CD4-positive, alpha-beta T cell treated with Interferon gamma for 1 hour (primary cell): ENCODE results near the gene AKAP1.

ENCODE experiments used
- DNase-seq: peaks from one replicate; pipeline ENCODE4 v3.0.0-alpha.2; 2020

AKAP1 gene

DNA sequence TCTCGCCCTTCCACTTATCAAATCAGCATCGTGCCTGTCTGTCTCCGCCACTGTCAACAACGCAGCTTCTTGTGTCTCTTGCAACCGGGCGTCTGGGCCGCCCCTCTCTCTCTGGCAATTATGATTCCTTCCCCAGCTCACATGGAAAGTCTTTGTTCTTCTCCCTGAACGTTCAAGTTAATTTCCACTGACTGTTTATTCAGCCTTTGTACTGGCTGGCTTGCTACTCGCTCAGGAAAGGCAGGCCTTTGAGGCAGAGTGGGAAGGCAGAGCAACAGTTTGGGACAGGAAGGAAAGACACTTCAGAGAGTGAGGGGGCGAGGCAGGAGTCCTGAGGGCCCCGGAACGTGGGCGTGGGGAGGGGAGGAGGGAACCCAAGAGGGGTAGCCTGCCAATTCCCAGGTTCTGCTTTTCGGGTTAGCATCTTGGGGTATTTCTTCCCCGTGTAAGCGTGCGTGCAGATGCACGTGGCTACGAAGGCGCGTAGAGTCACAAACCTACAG is 50.8 kb downstream of the AKAP1 start:
- no peak for DNase-seq

DNA sequence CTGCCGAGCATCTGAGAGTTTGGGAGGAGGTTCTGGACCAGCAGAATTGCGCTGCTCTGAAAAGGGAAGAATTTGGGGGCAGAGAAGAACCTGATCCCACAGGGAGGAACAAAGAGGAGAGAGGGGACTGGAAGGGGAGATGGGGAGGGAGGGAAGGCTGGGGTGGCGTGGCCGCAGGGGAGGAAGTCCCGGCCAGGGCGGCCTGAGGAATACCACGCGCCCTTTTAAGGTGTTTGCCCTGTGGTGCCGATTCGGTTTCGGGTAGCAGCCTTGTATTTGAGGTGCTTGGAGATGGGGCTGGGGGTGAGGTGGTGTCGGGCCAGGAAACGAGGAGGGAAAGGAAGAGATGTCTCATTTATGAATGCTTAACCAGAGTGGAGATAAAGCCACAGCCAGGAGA is 51.3 kb downstream of the AKAP1 start:
- no peak for DNase-seq

DNA sequence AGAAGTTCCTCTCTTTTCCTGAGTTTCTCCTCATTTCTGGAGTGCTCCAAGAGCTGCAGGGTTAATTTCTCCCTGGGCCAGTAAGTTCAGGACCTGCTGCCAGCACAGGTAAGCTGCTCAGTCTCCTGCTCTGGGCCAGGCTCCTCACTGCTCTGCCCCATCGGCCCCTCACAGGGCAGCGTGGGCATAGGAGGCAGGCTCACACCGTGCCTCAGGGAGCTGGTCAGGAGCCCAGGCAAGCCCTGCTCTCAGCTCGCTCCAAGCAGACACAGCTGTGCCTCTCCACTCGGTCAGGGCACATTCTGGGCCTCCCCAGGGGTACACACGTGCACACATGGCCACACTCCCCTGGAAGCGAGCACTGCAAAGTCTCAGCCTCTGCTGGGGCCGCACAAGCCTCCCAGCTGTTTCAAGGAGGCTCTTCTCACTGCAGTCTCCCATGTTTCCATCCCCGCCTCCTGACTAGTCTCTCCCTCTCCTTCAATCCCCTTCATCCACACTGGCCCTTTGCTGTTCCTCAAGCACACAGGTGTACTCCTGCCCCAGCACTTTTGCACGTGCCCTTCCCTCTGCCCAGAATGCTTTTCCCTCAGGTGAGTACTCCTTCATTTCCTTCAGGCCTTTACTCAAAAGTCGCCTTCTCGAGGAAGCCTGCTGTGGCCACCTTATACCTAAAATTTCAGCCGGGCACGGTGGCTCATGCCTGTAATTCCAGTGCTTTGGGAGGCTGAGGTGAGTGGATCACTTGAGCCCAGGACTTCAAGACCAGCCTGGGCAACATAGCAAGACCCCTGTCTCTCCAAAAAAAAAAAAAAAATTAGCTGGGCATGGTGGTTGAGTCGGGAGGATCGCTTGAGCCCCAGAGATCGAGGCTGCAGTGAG is 53.2 kb downstream of the AKAP1 start:
- DNase-seq, result no peak

DNA sequence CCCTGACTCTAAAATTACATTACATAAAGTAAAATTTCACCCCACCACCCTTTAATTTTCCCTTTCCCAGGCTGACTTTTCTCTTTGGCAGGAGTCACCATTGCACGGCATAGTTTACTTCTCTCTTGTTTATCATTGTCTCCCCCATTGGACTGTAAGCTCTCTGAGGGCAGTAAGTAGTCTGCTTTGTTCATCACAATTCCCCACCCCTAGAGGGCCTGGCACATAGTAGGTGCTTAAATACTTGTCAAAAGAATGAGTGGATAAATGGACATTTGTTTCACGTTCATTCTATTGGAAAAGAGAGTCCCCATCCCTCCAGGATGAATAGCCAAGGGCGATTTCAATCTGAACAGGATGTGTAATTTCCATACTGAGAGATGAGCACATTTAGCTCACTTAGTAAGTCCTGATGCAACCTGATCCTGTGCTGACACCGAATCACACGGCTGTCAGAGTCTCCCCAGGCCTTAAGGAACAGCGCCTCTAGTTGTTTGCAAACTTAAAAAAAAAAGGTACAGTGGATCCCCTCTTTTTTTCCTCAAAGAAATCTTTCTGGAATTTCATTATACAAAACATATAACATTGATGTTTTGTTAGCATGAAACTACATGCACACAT is 54.0 kb downstream of the AKAP1 start:
- DNase-seq, result no peak

DNA sequence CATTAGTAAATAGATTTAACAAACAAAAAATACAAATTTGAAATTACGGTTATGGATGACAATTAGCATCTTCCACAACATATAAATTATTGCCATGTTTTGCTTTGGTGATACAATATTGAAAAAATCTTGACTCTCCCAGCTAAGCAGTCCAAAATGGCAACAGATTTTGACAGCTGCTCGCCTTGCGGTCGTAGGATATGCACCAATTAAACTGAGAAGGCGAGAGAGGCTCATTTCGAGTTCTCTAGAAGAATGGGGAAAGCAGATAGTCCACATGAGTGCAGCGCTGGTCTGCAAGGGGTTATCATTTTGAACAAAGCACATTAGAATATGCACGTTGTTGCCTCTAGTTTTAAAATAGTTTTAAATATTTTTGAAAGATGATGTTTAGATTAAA is 55.3 kb downstream of the AKAP1 start:
- no peak for DNase-seq

DNA sequence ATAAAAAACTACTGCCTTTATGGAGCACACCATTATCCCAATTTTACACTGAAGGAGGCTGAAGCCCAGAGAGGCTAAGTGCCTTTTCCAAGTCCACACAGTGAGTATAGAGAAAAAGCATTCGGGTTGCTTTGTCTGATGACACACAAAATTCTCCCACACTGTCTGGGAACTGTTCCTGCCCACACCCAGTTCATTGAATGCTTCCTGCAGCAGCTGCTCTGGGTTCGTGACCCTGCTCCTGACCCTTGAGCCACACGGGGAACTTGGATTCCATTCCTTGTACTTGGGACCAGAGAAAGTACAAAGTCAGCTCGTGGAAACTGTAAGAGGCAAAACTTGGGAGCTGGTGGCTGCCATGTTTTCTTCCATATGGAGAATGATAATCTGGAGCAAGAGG is 57.9 kb downstream of the AKAP1 start:
- DNase-seq, result no peak

DNA sequence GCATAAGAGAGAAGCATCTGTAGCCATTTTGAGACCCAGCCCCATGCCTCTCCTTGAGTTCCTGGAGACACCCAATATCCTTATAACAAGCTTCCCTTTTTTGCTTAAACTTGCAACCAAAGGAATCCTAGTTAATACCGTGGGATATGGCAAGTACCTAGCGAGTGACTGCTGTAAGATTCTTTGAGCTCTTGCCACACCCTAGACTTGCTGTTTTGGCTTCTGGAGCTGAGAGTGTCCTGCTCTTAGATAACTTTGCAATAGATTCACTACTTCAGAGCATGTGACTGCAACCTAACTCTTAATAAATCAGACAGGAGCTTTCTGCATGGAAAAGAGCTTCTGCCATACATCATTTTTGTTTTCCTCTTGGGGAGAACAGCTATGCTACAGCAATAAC is 58.3 kb downstream of the AKAP1 start:
- DNase-seq, result no peak

DNA sequence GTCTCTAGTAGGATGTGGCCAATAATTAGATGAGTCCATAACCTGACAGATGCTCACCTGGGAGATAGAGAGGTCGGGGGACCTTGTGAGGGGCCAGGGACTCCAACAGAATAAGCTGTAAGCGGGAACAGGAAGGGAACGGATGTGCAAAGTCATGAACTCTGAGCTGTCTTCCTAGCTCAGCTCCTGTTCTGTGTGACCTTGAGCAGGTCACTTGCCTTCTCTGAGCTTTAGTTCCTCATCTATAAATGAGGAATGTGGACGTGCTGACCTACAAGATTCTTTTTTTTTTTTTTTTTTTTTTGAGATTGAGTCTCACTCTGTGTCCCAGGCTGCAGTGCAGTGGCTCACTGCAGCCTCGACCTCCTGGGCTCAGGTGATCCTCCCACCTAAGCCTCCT is 58.9 kb downstream of the AKAP1 start:
- DNase-seq, result no peak

DNA sequence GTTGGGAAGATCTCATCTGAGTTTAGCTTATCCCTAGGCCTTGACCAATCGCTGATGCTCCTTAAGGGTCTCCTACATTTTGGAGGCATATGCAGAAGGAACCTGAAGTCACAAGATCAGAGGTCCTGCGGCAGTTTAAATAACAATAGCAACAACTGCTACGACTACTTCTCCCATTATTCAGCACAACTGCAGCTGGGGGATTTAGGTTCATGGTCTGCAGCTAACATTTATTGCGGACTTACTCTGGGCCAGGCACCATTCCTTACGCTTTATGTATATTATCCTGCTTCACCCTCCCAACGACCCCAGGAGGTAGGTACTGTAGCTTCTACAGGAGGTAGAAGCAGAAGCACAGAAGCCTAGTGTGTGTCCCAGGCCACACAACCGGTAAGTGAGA is 59.5 kb downstream of the AKAP1 start:
- DNase-seq, result no peak

DNA sequence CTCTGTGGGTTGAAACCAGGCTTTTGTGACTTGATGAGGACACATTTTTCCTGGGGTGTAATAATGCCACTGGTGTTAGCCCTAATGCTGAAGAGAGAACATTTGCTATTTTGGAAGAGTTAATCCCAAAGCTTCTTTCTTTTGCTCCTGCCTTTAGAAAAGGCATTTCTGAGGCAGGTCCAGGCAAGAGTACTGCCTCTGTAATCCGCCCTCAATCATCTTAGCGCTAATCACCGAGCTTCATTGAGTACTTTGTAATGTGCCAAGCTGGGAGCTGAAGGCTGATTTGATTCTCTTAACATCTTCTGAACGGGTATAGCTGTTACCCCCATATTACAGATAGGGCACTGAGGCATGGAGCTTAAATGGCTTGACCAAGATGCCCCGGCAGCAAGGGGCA is 60.3 kb downstream of the AKAP1 start:
- DNase-seq, result no peak

DNA sequence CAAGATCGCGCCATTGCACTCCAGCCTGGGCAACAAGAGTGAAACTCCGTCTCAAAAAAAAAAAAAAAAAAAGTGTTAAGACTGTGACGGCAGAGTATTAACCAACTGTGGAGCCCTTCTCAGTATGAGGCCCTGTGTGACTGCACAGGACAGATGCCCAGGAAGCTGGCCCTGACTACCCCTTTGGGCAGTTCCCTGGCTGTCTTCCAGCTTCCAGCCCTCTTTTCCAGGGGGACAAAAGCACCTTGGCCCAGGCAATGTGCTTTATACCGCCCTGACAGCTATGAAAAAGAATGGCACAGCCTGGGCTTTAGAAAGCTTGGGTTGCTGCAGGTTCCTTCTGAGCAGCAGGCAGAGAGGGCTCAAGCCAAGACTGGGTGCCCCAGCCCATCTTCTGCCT is 61.2 kb downstream of the AKAP1 start:
- no peak for DNase-seq

DNA sequence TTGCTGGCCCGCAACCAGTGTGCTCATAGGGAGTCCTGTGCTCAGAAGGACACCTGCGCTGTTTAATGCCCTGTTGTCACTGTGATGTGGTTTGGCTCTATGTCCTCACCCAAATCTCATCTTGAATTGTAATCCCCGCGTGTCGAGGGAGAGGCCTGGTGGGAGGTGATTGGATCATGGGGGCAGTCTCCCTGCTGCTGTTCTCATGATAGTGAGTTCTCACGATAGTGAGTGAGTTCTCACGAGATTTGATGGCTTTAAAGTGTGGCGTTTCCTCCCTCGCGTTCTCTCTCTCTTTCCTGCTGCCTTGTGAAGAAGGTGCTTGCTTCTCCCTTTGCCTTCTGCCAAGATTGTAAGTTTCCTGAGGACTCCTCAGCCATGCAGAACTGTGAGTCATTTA is 66.8 kb downstream of the AKAP1 start:
- DNase-seq, result no peak

DNA sequence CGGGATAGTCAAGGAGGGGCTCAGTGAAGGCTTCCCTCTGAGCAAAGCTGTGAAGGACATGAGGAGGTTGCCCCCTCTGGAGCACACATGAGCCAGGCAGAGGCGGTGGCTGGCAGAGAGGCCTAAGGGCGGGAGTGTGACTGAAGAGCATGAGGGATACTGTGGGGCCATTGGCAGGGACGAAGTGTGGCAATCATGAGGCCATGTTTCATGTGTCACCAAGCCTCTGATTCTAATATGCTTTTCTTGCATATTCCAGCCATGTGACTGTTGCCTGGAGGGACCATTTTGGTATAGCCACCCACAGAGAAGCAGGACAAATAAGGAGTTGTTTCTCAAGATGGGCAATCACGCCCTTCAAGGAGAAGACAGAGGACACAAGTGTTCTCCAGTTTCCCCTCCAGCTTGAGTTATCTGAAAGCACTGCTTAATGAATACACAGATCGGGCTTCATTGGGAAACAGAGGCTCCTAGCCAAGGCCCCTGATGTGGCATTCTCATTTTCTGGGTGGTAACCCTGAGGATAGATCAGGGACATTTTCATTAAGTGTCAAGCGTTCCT is 68.0 kb downstream of the AKAP1 start:
- no peak for DNase-seq

DNA sequence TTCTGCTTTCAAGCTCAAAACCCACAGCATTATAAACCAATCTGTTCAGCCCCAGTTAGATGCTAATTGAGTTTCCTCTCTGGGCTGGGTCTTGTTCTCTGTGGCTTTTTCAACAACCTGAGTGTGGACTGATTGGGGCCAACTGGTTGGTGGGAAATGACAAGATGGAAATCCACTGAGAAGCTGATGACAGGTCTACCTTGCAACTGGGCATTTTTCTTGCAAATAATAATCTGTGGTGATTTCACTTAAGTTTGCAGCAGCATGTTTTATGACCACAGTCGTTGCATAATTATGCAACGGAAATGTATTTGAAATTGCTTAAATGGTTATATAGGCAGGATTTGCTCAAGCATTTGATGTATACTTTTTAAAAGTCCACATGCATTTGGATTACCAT is 69.9 kb downstream of the AKAP1 start:
- no peak for DNase-seq

DNA sequence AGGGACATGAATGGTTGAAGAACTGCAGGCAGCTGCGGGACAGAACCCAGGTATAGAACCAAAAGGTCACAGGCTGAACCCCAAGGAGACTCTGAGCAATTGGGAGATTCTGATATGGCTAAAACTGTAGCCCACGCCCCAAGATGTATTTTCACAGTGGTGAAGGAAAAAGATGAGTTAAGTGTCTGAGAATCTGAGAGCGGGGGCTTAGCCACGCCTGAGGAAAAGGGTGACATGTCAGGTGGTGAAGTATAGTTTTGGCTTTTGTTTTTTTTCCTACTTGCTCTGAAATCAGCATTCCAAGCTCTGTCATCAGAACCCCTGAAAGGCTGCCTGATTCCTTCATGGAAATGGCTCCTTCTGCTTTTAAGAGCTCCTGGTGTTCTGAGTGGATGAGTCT is 73.3 kb downstream of the AKAP1 start:
- no peak for DNase-seq

DNA sequence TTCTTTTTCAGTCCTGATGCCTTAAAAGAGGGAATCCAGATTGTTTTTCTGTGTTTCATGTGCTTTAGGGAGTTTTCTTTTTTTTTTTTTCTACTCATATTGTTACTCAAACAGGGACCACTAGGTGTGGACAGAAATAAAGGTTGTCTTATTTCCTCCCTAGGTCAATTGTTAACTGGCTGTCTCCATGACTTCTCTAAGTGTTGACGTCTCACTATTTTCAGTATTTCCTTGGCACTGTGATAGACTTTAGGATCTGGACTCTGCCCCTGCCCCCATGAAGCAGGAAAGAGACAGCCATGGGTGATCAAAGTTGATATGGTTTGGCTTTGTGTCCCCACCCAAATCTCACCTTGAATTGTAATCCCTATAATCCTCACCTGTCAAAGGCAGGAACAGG is 73.7 kb downstream of the AKAP1 start:
- no peak for DNase-seq

DNA sequence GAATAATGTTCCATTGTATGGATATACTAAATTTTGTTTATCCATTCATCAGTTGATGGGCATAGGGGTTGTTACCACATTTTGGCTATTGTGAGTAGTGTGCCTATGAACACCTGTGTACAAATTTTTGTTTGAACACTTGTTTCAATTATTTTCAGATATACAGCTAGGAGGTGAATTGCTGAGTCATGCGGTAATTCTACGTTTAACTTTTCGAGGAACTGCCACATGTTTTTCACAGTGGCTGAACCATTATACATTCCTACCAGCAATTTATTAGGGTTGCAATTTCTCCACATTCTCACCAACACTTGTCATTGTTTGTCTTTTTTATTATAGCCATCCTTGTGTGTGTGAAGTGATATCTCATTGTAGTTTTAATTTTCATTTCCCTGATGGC is 75.6 kb downstream of the AKAP1 start:
- no peak for DNase-seq

DNA sequence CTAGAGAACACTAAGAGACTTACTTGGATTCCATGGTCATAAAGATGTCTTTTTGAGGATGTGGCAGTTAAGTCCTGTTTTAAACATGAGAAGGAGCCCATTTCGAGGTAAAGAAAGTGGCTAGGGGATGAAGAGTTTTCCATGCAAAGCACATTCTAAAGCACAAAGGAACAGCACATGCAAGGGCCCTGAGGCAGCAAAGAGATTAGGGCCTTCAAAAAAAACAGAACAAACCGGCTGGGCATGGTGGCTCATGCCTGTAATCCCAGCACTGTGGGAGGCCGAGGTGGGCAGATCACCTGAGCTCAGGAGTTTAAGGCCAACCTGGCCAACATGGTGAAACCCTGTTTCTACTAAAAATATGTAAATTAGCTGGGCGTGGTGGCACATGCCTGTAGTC is 79.8 kb downstream of the AKAP1 start:
- DNase-seq, result no peak

DNA sequence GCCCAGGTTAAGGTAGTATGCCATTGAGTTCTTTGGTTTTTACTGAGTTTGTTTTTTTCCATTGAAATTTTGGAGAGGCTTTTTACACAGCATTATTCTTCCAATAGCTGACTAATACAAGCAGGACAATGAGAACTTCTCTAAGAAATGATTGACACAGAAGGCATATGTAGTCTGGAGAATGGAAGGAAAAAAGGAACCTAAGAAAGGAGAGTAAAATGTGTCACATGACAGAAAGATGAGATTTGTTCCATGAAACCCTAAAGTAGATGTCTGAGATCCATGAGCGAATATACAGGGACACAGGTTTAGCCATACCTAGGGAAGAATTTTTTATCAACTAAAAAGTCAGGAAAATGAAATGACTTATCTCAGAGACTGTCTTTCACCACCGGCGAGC is 80.7 kb downstream of the AKAP1 start:
- DNase-seq, result no peak

DNA sequence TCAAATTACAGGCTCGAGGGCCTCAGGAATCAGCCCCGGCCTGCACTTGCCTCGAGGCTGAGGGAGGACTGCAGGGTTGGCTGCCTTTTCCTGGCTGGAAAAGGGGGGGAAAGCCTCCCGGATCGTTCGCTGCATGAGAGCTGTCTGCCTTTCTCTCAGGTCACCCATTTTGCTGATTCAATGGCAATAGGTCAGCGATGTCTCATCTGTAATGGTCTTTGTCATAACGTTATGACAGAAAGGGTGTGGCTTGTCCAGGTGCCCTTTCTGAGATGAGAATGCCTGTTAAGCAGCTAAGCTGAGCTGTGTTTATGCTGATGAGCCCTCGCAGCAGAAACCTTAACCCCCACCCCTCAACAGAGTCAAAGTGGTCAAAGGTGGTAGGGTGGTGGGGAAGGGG is 81.8 kb downstream of the AKAP1 start:
- DNase-seq, result no peak

DNA sequence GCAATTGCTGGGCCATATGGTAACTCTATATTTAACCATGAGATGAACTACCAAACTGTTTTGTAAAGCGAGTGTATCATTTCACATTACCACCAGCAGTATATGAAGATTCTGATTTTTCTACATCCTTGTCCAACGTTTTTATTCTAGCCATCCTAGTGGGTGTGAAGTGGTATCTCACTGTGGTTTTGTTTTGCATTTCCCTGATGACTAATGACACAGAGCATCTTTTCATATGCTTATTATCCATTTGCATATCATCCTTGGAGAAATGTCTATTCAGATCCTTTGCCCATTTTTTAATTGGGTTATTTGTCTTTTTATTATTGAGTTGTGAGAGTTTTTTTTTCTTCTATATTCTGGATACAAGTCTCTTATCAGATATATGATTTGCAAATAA is 83.6 kb downstream of the AKAP1 start:
- no peak for DNase-seq

DNA sequence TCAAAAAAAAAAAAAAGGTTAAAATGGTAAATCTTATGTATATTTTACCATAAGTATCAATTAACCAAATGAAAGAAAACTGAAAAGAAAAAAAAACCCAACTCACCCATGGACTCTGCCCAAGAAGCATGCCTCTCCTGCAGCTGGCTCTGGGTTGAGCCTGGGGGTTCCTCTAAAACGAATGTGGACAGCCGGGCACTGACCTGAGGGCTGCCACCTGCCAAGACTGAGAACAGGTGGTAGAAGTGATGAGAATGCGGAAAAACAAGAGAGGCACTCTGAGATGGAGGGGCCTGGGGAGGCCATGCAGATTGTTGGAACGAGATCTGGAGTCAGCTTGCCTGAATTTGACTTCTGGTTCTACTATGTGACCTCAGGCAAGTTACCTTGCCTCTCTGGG is 85.8 kb downstream of the AKAP1 start:
- DNase-seq, result no peak
